ENCODE results near the gene GPRC5B. TPM values are rescaled to one million over a fixed set of nuclear protein-coding genes. Genes with fewer than 3 reads are reported as not detected.

The GPRC5B gene
- total and polyA plus RNA-seq, 2 experiments from 2014 or later, result 0.13 TPM; not detected in 1

GRCh38 chr16:19872179-19872863 lies 12.3 kb downstream of the GPRC5B start:
- Histone ChIP-seq H3K9ac (no peak overlapping the region), H3K27me3 (replicated peaks; ENCODE audit: insufficient read depth) (no peaks in the 10 kb centered on the region), H3K27ac (no peak overlapping the region), H3K9me2 (ENCODE audit: insufficient read depth) (no peaks in the 10 kb centered on the region), H3K4me1 (ENCODE audit: insufficient read depth) (no peaks in the 10 kb centered on the region), H2AFZ (no peak overlapping the region), H3K36me3 (ENCODE audit: low read depth) (no peaks in the 10 kb centered on the region), H4K20me1 (ENCODE audit: insufficient read depth) (no peaks in the 10 kb centered on the region), H3F3A (ENCODE audit: insufficient read depth) (no peaks in the 10 kb centered on the region), H3K4me3 (no peak overlapping the region), H3K79me2 (ENCODE audit: insufficient read depth) (no peaks in the 10 kb centered on the region), H3K4me2 (ENCODE audit: unreplicated experiment) (no peak overlapping the region), H3K9me3 (ENCODE audit: low read depth) (no peaks in the 10 kb centered on the region)
- TF ChIP-seq EZH2 (IDR thresholded peaks at IDR 0.05; ENCODE audit: insufficient read depth, poor library complexity, severe bottlenecking) (no peak), EZH2phosphoT487 (IDR thresholded peaks at IDR 0.05; ENCODE audit: insufficient read depth, low read depth) (no peak)
- 87 to 88% methylated on average over 29 to 32 of the region's 33 CpGs for WGBS, 2 experiments (ENCODE audit: low coverage in 1 of 2, low lambda C conversion rate in 2 of 2, missing lambda C conversion rate in 2 of 2)
- no peak for DNase-seq
- in situ Hi-C loops (cut with MboI), result no loop called here

- no peaks in the 10 kb centered on the region for H4K20me1 ChIP-seq (ENCODE audit: insufficient read depth)
- TF ChIP-seq EZH2 (IDR thresholded peaks at IDR 0.05; ENCODE audit: insufficient read depth, poor library complexity, severe bottlenecking) (no peak), EZH2phosphoT487 (IDR thresholded peaks at IDR 0.05; ENCODE audit: insufficient read depth, low read depth) (no peak)
- H3K9ac ChIP-seq, result no peak overlapping the region
- no peak overlapping the region for H3K4me2 ChIP-seq (ENCODE audit: unreplicated experiment)
- no peaks in the 10 kb centered on the region for H3K4me1 ChIP-seq (ENCODE audit: insufficient read depth)
- no peak overlapping the region for H3K27ac ChIP-seq
- in situ Hi-C loops (cut with MboI), result no loop called here
- H3K27me3 ChIP-seq (replicated peaks; ENCODE audit: insufficient read depth), result no peaks in the 10 kb centered on the region
- H3K4me3 ChIP-seq, result no peak overlapping the region
- DNase-seq, result no peak
- no peaks in the 10 kb centered on the region for H3K9me3 ChIP-seq (ENCODE audit: low read depth)
- WGBS, 2 experiments (ENCODE audit: low coverage in 1 of 2, low lambda C conversion rate in 2 of 2, missing lambda C conversion rate in 2 of 2), result 85 to 92% methylated on average over 20 of the region's 20 CpGs
- H2AFZ ChIP-seq, result no peak overlapping the region
- H3F3A ChIP-seq (ENCODE audit: insufficient read depth), result no peaks in the 10 kb centered on the region
- no peaks in the 10 kb centered on the region for H3K79me2 ChIP-seq (ENCODE audit: insufficient read depth)
- H3K36me3 ChIP-seq (ENCODE audit: low read depth), result no peaks in the 10 kb centered on the region
- H3K9me2 ChIP-seq (ENCODE audit: insufficient read depth), result no peaks in the 10 kb centered on the region
Observed at GRCh38 chr16:19871721-19872120, 12.9 kb downstream of the GPRC5B start.

- Histone ChIP-seq H3K4me1 (ENCODE audit: insufficient read depth) (no peaks in the 10 kb centered on the region), H3K9ac (no peak overlapping the region), H2AFZ (no peak overlapping the region), H3K9me3 (ENCODE audit: low read depth) (no peaks in the 10 kb centered on the region), H3K4me3 (no peak overlapping the region), H3F3A (ENCODE audit: insufficient read depth) (no peaks in the 10 kb centered on the region), H3K27ac (no peak overlapping the region), H3K4me2 (ENCODE audit: unreplicated experiment) (no peak overlapping the region), H3K36me3 (ENCODE audit: low read depth) (no peaks in the 10 kb centered on the region), H4K20me1 (ENCODE audit: insufficient read depth) (no peaks in the 10 kb centered on the region), H3K79me2 (ENCODE audit: insufficient read depth) (no peaks in the 10 kb centered on the region), H3K27me3 (replicated peaks; ENCODE audit: insufficient read depth) (no peaks in the 10 kb centered on the region), H3K9me2 (ENCODE audit: insufficient read depth) (no peaks in the 10 kb centered on the region)
- TF ChIP-seq EZH2 (IDR thresholded peaks at IDR 0.05; ENCODE audit: insufficient read depth, poor library complexity, severe bottlenecking), result no peak
- no peak for TF ChIP-seq EZH2phosphoT487 (IDR thresholded peaks at IDR 0.05; ENCODE audit: insufficient read depth, low read depth)
- DNase-seq, result no peak
- in situ Hi-C loops (cut with MboI), result no loop called here
- 39 to 52% methylated on average over 9 of the region's 9 CpGs for WGBS, 2 experiments (ENCODE audit: low coverage in 1 of 2, low lambda C conversion rate in 2 of 2, missing lambda C conversion rate in 2 of 2)
Observed at GRCh38 chr16:19868421-19868820, 16.2 kb downstream of the GPRC5B start.

GRCh38 chr16:19864566-19864965 lies 20.1 kb downstream of the GPRC5B start:
- no peaks in the 10 kb centered on the region for H3K9me2 ChIP-seq (ENCODE audit: insufficient read depth)
- H3K27me3 ChIP-seq (replicated peaks; ENCODE audit: insufficient read depth), result no peaks in the 10 kb centered on the region
- no peak overlapping the region for H3K27ac ChIP-seq
- no peak overlapping the region for H3K4me3 ChIP-seq
- TF ChIP-seq EZH2phosphoT487 (IDR thresholded peaks at IDR 0.05; ENCODE audit: insufficient read depth, low read depth) (no peak), EZH2 (IDR thresholded peaks at IDR 0.05; ENCODE audit: insufficient read depth, poor library complexity, severe bottlenecking) (no peak)
- H3K4me1 ChIP-seq (ENCODE audit: insufficient read depth), result no peaks in the 10 kb centered on the region
- H4K20me1 ChIP-seq (ENCODE audit: insufficient read depth), result no peaks in the 10 kb centered on the region
- in situ Hi-C loops (cut with MboI), result no loop called here
- no peak overlapping the region for H3K4me2 ChIP-seq (ENCODE audit: unreplicated experiment)
- DNase-seq, result no peak
- H3K9ac ChIP-seq, result no peak overlapping the region
- no peaks in the 10 kb centered on the region for H3K79me2 ChIP-seq (ENCODE audit: insufficient read depth)
- H3K9me3 ChIP-seq (ENCODE audit: low read depth), result no peaks in the 10 kb centered on the region
- no peaks in the 10 kb centered on the region for H3K36me3 ChIP-seq (ENCODE audit: low read depth)
- 65 to 73% methylated on average over 5 of the region's 5 CpGs for WGBS, 2 experiments (ENCODE audit: low coverage in 1 of 2, low lambda C conversion rate in 2 of 2, missing lambda C conversion rate in 2 of 2)
- no peaks in the 10 kb centered on the region for H3F3A ChIP-seq (ENCODE audit: insufficient read depth)
- no peak overlapping the region for H2AFZ ChIP-seq
